Tibial nerve (tissue), 4 donors: ENCODE results near the gene SEMA3A.

Source experiments
- EP300 ChIP-seq, 2 donors: sonication (generic); formaldehyde crosslinking; IDR thresholded peaks; one replicate each; pipeline ENCODE4 v1.6.1; 2017; ENCODE audit warnings: antibody characterized with exemption in 2 of 2, mild to moderate bottlenecking in 1 of 2
- TF ChIP-seq, protein P1 (sequence below), 5 experiments: fragments of 200-600 bp in 3 of 5; fragments of 450-650 bp in 2 of 5; sonication (generic) in 3 of 5; IDR thresholded peaks; one replicate each; pipeline ENCODE4 v1.5.1; 2016 to 2019; ENCODE audit warnings: antibody characterized with exemption in 5 of 5, mild to moderate bottlenecking in 3 of 5, moderate library complexity in 2 of 5

- TF ChIP-seq, protein P1, sequence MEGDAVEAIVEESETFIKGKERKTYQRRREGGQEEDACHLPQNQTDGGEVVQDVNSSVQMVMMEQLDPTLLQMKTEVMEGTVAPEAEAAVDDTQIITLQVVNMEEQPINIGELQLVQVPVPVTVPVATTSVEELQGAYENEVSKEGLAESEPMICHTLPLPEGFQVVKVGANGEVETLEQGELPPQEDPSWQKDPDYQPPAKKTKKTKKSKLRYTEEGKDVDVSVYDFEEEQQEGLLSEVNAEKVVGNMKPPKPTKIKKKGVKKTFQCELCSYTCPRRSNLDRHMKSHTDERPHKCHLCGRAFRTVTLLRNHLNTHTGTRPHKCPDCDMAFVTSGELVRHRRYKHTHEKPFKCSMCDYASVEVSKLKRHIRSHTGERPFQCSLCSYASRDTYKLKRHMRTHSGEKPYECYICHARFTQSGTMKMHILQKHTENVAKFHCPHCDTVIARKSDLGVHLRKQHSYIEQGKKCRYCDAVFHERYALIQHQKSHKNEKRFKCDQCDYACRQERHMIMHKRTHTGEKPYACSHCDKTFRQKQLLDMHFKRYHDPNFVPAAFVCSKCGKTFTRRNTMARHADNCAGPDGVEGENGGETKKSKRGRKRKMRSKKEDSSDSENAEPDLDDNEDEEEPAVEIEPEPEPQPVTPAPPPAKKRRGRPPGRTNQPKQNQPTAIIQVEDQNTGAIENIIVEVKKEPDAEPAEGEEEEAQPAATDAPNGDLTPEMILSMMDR (IDR thresholded peaks at IDR 0.05) = no peak
- TF ChIP-seq EP300 (IDR thresholded peaks at IDR 0.05) = no peak
Measured at GRCh38 chr7:84073186-84073875, 121.3 kb downstream of the SEMA3A start.
